ENCODE measurements around the gene EMILIN1.
"Not testable (repeated sequence)": the region's sequence is repeated elsewhere in the genome, so short reads cannot be mapped to it uniquely, and the experiment has no call there.

Gene EMILIN1

GRCh38 chr2:27072920-27073319 lies 5.5 kb upstream of the EMILIN1 start (continued):
- TF ChIP-seq POU6F1 (CRISPR knock-in tag; IDR thresholded peaks at IDR 0.05; ENCODE audit: borderline replicate concordance, low read depth): no peak
- TF ChIP-seq PATZ1 (CRISPR knock-in tag; IDR thresholded peaks at IDR 0.05; ENCODE audit: borderline replicate concordance): no peak

- TF ChIP-seq ARNTL (CRISPR knock-in tag; IDR thresholded peaks at IDR 0.05; ENCODE audit: borderline replicate concordance, low read depth) (no peak), CSRNP3 (CRISPR knock-in tag; IDR thresholded peaks at IDR 0.05) (no peak), ZFP30 (CRISPR knock-in tag; IDR thresholded peaks at IDR 0.05) (no peak), ZFP3 (CRISPR knock-in tag; IDR thresholded peaks at IDR 0.05) (no peak), POU6F1 (CRISPR knock-in tag; IDR thresholded peaks at IDR 0.05; ENCODE audit: borderline replicate concordance, low read depth) (no peak), SNAI2 (CRISPR knock-in tag; IDR thresholded peaks at IDR 0.05) (no peak), PPARA (CRISPR knock-in tag; IDR thresholded peaks at IDR 0.05; ENCODE audit: borderline replicate concordance) (no peak), ZNF565 (CRISPR knock-in tag; conservative IDR thresholded peaks at IDR 0.05; ENCODE audit: low read depth) (no peak), TOX (CRISPR knock-in tag; IDR thresholded peaks at IDR 0.05; ENCODE audit: borderline replicate concordance) (no peak), PATZ1 (CRISPR knock-in tag; IDR thresholded peaks at IDR 0.05; ENCODE audit: borderline replicate concordance) (no peak), OSR1 (CRISPR knock-in tag; IDR thresholded peaks at IDR 0.05) (no peak), TCF4 (CRISPR knock-in tag; IDR thresholded peaks at IDR 0.05; ENCODE audit: borderline replicate concordance) (no peak), ZC3H10 (CRISPR knock-in tag; IDR thresholded peaks at IDR 0.05) (no peak), ISL1 (CRISPR knock-in tag; IDR thresholded peaks at IDR 0.05) (no peak), ESRRG (CRISPR knock-in tag; IDR thresholded peaks at IDR 0.05) (no peak), CSDC2 (CRISPR knock-in tag; IDR thresholded peaks at IDR 0.05) (no peak)
- no peak for ATAC-seq
These were observed 4.6 kb upstream of the EMILIN1 start for GRCh38 chr2:27073782-27074181.

- no peak for ATAC-seq
- no peak for TF ChIP-seq ZNF8 (CRISPR knock-in tag; IDR thresholded peaks at IDR 0.05)
- TF ChIP-seq PATZ1 (CRISPR knock-in tag; IDR thresholded peaks at IDR 0.05; ENCODE audit: borderline replicate concordance): no peak
These were observed 3.5 kb upstream of the EMILIN1 start for GRCh38 chr2:27074738-27075565.

- ATAC-seq: not testable (repeated sequence)
These were observed 2.9 kb upstream of the EMILIN1 start for GRCh38 chr2:27075566-27075871.
